Measurements from ENCODE around the gene TGFBR1. TPM values are rescaled to one million over a fixed set of nuclear protein-coding genes. Genes with fewer than 3 reads are reported as not detected.

The TGFBR1 gene
- total RNA-seq, 1 experiment from 2014 or later = 9.5 TPM

- H3K4me1 ChIP-seq (ENCODE audit: insufficient read depth, low read length) = peaks cover 80% of the 10 kb centered on the region
- H3K4me3 ChIP-seq (ENCODE audit: low read length) = no peak overlapping the region
- H3K9me3 ChIP-seq (ENCODE audit: low read length) = no peaks in the 10 kb centered on the region
- peaks cover 3% of the 10 kb centered on the region for H3F3A ChIP-seq (ENCODE audit: low read length, unreplicated experiment)
- TF ChIP-seq CTCF (conservative IDR thresholded peaks at IDR 0.05; ENCODE audit: low read depth, low read length) = no peak
- TF ChIP-seq EZH2 (IDR thresholded peaks at IDR 0.05; ENCODE audit: low read length, unreplicated experiment) = no peak
- TF ChIP-seq EZH2phosphoT487 (IDR thresholded peaks at IDR 0.05; ENCODE audit: borderline replicate concordance, low read length) = no peak
- H3K79me2 ChIP-seq (ENCODE audit: low read length) = no peaks in the 10 kb centered on the region
- H3K27ac ChIP-seq (ENCODE audit: low read length) = peak overlapping the region; percentile 96
- CTCF ChIA-PET = no interaction called here
- ATAC-seq (no peak), DNase-seq (no peak)
- H3K9me2 ChIP-seq (replicated peaks; ENCODE audit: low read length) = no peaks in the 10 kb centered on the region
- no peaks in the 10 kb centered on the region for H3K27me3 ChIP-seq (ENCODE audit: low read length)
- H3K9ac ChIP-seq (ENCODE audit: low read length) = peak overlapping the region; percentile 74
- H3K36me3 ChIP-seq (ENCODE audit: low read depth, low read length) = no peaks in the 10 kb centered on the region
- no TSS peak for BruUV-seq (replicated peaks)
- H4K20me1 ChIP-seq (ENCODE audit: low read length) = no peaks in the 10 kb centered on the region
- no peak overlapping the region for H2AFZ ChIP-seq (ENCODE audit: low read length)
- intact Hi-C loops (cut with micrococcal nuclease) = no loop called here
- peak overlapping the region; percentile 26; the same call in 1 of the 2 replicates for H3K4me2 ChIP-seq (ENCODE audit: low read length)
- POLR2A ChIA-PET (ENCODE audit: unreplicated experiment) = no interaction called here
Observed at GRCh38 chr9:99056186-99056585, 48.7 kb upstream of the TGFBR1 start.

GRCh38 chr9:99056886-99057664 lies 47.8 kb upstream of the TGFBR1 start:
- Histone ChIP-seq H3K9me3 (ENCODE audit: low read length) (no peaks in the 10 kb centered on the region), H4K20me1 (ENCODE audit: low read length) (no peaks in the 10 kb centered on the region), H3K4me1 (ENCODE audit: insufficient read depth, low read length) (peaks cover 71% of the 10 kb centered on the region), H3K9me2 (replicated peaks; ENCODE audit: low read length) (no peaks in the 10 kb centered on the region), H2AFZ (ENCODE audit: low read length) (0 out of 2 replicates have a peak overlapping the region, but pooled peaks have one; percentile 22), H3K27me3 (ENCODE audit: low read length) (no peaks in the 10 kb centered on the region), H3K36me3 (ENCODE audit: low read depth, low read length) (no peaks in the 10 kb centered on the region), H3K4me3 (ENCODE audit: low read length) (no peak overlapping the region), H3K27ac (ENCODE audit: low read length) (peak overlapping the region; percentile 96), H3K9ac (ENCODE audit: low read length) (peak overlapping the region; percentile 77), H3K4me2 (ENCODE audit: low read length) (peak overlapping the region; percentile 60), H3F3A (ENCODE audit: low read length, unreplicated experiment) (no peaks in the 10 kb centered on the region), H3K79me2 (ENCODE audit: low read length) (no peaks in the 10 kb centered on the region)
- TF ChIP-seq EZH2 (IDR thresholded peaks at IDR 0.05; ENCODE audit: low read length, unreplicated experiment) (no peak), EZH2phosphoT487 (IDR thresholded peaks at IDR 0.05; ENCODE audit: borderline replicate concordance, low read length) (no peak), CTCF (conservative IDR thresholded peaks at IDR 0.05; ENCODE audit: low read depth, low read length) (no peak)
- no TSS peak for BruUV-seq (replicated peaks)
- peak; percentile 29; the same call in 1 of the 2 replicates for ATAC-seq
- ChIA-PET CTCF (no interaction called here), POLR2A (ENCODE audit: unreplicated experiment) (no interaction called here)
- DNase-seq = peak; percentile 64
- intact Hi-C loops (cut with micrococcal nuclease) = no loop called here
